Testis (tissue), 2 donors: ENCODE data around the gene SIRT7.

Experiments
- CTCF ChIP-seq, 3 experiments: fragments of 450-650 bp in 2 of 3; fragments of 200-600 bp in 1 of 3; sonication (generic) in 1 of 3; IDR thresholded peaks; one replicate each; pipeline ENCODE4 v1.5.1; 2016 to 2019; ENCODE audit warnings: antibody characterized with exemption in 3 of 3, mild to moderate bottlenecking in 2 of 3, moderate library complexity in 1 of 3
- POLR2A ChIP-seq: fragments of 450-650 bp; IDR thresholded peaks from one replicate; pipeline ENCODE4 v1.6.1; 2017; ENCODE audit warnings: antibody characterized with exemption, mild to moderate bottlenecking, moderate library complexity

GRCh38 chr17:81958633-81959342 is 40.8 kb upstream of the SIRT7 start:
- no peak for TF ChIP-seq CTCF (IDR thresholded peaks at IDR 0.05)
- TF ChIP-seq POLR2A, result no peak
